Nephron progenitor cell (in vitro differentiated cells): Measurements from ENCODE around the gene PPFIA1.
A peak's percentile ranks its signal among the peaks of the same experiment; 100 is the strongest.

Experiments used
- DNase-seq: peaks from one replicate; pipeline ENCODE4 v3.0.0; 2021
- H3K27ac Mint-ChIP-seq: 2 replicates; pipeline ENCODE4 v1.8.0; 2021; ENCODE audit warnings: mild to moderate bottlenecking, moderate library complexity, mixed read lengths
- H3K27me3 Mint-ChIP-seq: 2 replicates; pipeline ENCODE4 v1.8.0; 2021; ENCODE audit warnings: mild to moderate bottlenecking, low read depth, mixed read lengths; ENCODE audit not compliant: poor library complexity
- H3K36me3 Mint-ChIP-seq: 2 replicates; pipeline ENCODE4 v1.8.0; 2021; ENCODE audit warnings: low read depth, mixed read lengths
- H3K4me1 Mint-ChIP-seq: 2 replicates; pipeline ENCODE4 v1.8.0; 2021; ENCODE audit warnings: mixed read lengths
- H3K4me3 Mint-ChIP-seq: 2 replicates; pipeline ENCODE4 v1.8.0; 2021; ENCODE audit warnings: mild to moderate bottlenecking, moderate library complexity, mixed read lengths
- H3K9me3 Mint-ChIP-seq: 2 replicates; pipeline ENCODE4 v1.8.0; 2021; ENCODE audit warnings: mild to moderate bottlenecking, moderate library complexity, mixed read lengths
- CTCF ChIP-seq: fragments of 200-600 bp; sonication (generic); IDR thresholded peaks from 2 replicates; pipeline ENCODE4 v1.5.0; 2021; ENCODE audit warnings: antibody characterized with exemption

The PPFIA1 gene

GRCh38 chr11:70376621-70377020 is 106.1 kb downstream of the PPFIA1 start:
- no peaks in the 10 kb centered on the region for H3K4me1 Mint-ChIP-seq
- no peak for DNase-seq
- no peak for TF ChIP-seq CTCF
- H3K36me3 Mint-ChIP-seq = peaks cover 72% of the 10 kb centered on the region
- H3K27ac Mint-ChIP-seq = no peak overlapping the region
- no peak overlapping the region for H3K4me3 Mint-ChIP-seq
- H3K9me3 Mint-ChIP-seq = peaks cover 4% of the 10 kb centered on the region
- H3K27me3 Mint-ChIP-seq = no peaks in the 10 kb centered on the region

GRCh38 chr11:70377645-70378044 is 107.2 kb downstream of the PPFIA1 start:
- no peak for TF ChIP-seq CTCF
- Mint-ChIP-seq H3K27me3 (no peaks in the 10 kb centered on the region), H3K9me3 (no peaks in the 10 kb centered on the region), H3K4me3 (no peak overlapping the region), H3K36me3 (peaks cover 74% of the 10 kb centered on the region), H3K27ac (peak overlapping the region; percentile 48), H3K4me1 (peaks cover 9% of the 10 kb centered on the region)
- no peak for DNase-seq

DNA sequence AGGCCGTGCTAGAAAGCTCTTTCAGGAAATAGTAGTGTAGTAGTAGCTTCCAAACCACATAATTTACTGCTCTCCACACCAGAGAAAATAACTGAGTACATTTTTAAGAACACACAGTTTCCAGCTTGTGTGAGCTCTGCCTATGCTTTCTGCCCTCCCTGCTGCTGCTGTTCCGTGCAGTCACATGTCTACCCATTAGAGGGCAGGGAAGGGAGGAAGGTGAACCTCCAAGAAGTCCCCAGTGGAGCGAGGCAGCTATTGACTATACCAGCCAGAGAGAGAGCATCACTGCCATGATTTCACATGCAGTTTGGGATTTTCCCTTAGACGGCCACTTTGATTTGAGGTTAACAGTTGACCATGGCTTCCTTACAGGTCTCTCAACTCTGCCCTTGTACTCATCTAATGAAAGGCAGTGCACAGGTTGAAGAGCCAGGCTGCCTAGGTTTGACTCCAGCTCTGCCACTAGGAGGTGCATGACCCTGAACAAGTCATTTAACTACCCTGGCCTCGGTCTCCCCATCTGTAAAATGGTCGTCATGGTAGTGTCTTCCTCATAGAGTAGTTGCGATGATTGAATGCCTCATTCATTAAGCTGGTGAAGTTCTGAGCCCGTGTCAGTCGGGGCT is 108.1 kb downstream of the PPFIA1 start:
- Mint-ChIP-seq H3K36me3 (peaks cover 67% of the 10 kb centered on the region), H3K4me3 (no peak overlapping the region), H3K27me3 (no peaks in the 10 kb centered on the region), H3K9me3 (no peaks in the 10 kb centered on the region), H3K27ac (no peak overlapping the region), H3K4me1 (peaks cover 11% of the 10 kb centered on the region)
- no peak for DNase-seq
- TF ChIP-seq CTCF = no peak

GRCh38 chr11:70381350-70381749 is 110.9 kb downstream of the PPFIA1 start:
- DNase-seq = no peak

DNA sequence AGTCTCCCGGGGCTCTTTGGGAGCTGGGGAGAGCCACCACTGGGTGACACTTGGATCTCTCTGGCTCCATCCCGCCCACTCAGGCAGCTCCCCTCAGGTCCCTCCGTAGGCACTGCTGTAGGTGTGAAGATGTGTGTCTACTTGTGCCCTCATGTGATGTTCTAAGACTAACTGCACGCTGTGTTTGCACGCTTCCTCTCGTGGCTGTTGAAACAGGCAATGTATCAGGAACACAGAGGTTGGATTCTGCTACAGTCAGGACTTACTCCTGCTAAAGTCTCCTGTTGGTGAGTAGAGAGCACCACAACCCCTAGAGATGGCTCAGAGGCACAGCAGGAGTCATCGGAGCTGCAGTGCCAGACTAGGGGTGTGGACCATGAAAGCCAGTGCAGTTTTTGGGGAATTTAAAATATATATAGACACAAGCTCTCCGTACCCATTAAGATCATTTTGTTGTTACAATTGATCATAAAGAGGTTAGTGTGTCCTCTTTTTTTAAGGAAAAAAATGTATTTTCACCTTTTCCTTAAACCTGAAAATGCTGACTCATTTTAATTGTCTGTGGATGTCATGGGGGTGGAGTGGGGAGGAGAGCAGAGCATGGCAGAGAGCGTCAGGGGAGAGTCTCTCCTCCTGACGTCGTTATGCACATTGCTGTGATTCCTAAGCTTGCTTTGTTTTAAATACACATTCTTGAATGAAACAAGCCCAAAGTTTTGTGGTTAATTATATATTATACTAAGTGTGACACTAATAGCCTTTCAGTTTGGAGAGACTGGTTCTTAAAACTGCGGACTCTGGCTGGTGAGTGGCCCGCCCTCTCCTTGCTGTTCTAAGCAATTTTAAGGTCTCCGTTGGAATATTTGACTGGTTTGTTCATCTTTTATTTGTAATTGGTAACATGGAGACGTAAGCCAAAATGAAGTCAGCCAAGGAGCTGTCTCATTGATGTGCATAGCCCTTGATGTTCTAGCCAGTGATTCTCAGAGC is 111.7 kb downstream of the PPFIA1 start:
- no peak for TF ChIP-seq CTCF
- Mint-ChIP-seq H3K36me3 (peaks cover 55% of the 10 kb centered on the region), H3K4me1 (peaks cover 11% of the 10 kb centered on the region), H3K27ac (peak overlapping the region; percentile 86), H3K9me3 (no peaks in the 10 kb centered on the region), H3K27me3 (no peaks in the 10 kb centered on the region), H3K4me3 (no peak overlapping the region)
- no peak for DNase-seq

More at GRCh38 chr11:70381350-70381749, 110.9 kb downstream of the PPFIA1 start:
- Mint-ChIP-seq H3K27me3 (no peaks in the 10 kb centered on the region), H3K4me3 (no peak overlapping the region), H3K36me3 (peaks cover 56% of the 10 kb centered on the region), H3K9me3 (no peaks in the 10 kb centered on the region), H3K4me1 (peaks cover 11% of the 10 kb centered on the region), H3K27ac (peak overlapping the region; percentile 86)
- no peak for TF ChIP-seq CTCF
